Fibroblast of the aortic adventitia (primary cell): ENCODE measurements around the gene RAB40B. TPM values are rescaled to one million over a fixed set of nuclear protein-coding genes. Genes with fewer than 3 reads are reported as not detected.
"Not testable (repeated sequence)": the region's sequence is repeated elsewhere in the genome, so short reads cannot be mapped to it uniquely, and the experiment has no call there.

Experiments used
- DNase-seq: peaks from one replicate; pipeline ENCODE4 v3.0.0-alpha.2; 2010; ENCODE audit warnings: low read depth
- H3K4me3 ChIP-seq: 2 replicates; pipeline ENCODE4 v1.5.1; 2011; ENCODE audit warnings: low read depth, mild to moderate bottlenecking, control low read depth, low read length, moderate library complexity
- total RNA-seq: library from RNA; depleted of rRNA; stranded (reverse); fragments of >200 nt; gene quantifications from 2 replicates; pipeline ENCODE4 v1.2.3, GENCODE V29; 2012; ENCODE audit warnings: low replicate concordance
- TF ChIP-seq, protein P1 (sequence below): IDR thresholded peaks from 2 replicates; pipeline ENCODE4 v1.5.1; 2011; ENCODE audit warnings: mild to moderate bottlenecking, low read length, control low read depth, inconsistent platforms; ENCODE audit not compliant: insufficient read depth

Gene RAB40B, protein sequence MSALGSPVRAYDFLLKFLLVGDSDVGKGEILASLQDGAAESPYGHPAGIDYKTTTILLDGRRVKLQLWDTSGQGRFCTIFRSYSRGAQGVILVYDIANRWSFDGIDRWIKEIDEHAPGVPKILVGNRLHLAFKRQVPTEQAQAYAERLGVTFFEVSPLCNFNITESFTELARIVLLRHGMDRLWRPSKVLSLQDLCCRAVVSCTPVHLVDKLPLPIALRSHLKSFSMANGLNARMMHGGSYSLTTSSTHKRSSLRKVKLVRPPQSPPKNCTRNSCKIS
- total RNA-seq, result 8.4 and 8.5 TPM in 2 replicates

DNA sequence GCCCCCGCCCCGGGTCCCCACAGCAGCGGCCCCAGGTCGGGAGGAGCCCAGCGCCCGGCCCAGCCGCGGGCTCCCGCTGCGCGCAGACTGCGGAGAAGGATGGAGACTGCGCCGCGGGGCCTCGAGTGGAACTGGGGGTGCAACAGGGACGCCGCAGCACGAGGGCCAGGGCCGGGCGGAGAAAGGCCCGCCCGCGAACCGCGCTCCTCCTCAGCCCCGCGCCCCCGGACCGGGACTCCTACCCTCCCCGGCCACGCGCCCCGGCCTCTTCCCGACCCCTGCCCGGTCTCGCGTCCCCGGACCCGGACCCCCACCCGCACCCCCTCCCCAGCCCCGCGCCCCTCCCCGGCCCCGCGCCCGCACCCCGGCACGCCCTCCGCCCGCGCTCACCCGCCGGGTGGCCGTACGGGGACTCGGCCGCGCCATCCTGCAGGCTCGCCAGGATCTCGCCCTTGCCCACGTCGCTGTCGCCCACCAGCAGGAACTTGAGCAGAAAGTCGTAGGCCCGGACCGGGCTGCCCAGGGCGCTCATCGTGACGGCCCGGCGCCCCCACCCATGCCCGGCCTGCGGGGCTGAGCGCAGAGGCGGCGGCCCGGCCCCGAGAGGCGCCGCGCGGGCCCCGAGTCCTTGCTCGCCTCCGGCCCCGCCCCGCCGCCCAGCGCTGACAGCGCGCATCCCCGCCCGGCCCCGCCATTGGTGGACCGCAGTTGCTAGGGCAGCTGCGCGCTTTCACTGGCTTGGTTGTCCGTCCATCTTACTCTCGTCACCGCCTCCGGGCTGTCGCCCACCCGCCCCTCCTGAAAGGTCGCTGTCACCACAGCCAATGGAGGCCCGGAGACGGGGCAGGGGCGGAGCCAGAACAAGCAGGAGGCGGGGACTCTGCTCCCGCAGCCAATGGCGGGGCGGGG is at the start of gene RAB40B:
Gene RAB40B, minus strand, starts transcription at position 634 of the 909 bp plus-strand sequence. Its CDS starts 102 bp downstream, at position 532.
- DNase-seq, result peak; percentile 98
- TF ChIP-seq, protein P1, sequence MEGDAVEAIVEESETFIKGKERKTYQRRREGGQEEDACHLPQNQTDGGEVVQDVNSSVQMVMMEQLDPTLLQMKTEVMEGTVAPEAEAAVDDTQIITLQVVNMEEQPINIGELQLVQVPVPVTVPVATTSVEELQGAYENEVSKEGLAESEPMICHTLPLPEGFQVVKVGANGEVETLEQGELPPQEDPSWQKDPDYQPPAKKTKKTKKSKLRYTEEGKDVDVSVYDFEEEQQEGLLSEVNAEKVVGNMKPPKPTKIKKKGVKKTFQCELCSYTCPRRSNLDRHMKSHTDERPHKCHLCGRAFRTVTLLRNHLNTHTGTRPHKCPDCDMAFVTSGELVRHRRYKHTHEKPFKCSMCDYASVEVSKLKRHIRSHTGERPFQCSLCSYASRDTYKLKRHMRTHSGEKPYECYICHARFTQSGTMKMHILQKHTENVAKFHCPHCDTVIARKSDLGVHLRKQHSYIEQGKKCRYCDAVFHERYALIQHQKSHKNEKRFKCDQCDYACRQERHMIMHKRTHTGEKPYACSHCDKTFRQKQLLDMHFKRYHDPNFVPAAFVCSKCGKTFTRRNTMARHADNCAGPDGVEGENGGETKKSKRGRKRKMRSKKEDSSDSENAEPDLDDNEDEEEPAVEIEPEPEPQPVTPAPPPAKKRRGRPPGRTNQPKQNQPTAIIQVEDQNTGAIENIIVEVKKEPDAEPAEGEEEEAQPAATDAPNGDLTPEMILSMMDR, result no peak
- peak within 1 kb of the TSS; percentile 77 for H3K4me3 ChIP-seq

DNA sequence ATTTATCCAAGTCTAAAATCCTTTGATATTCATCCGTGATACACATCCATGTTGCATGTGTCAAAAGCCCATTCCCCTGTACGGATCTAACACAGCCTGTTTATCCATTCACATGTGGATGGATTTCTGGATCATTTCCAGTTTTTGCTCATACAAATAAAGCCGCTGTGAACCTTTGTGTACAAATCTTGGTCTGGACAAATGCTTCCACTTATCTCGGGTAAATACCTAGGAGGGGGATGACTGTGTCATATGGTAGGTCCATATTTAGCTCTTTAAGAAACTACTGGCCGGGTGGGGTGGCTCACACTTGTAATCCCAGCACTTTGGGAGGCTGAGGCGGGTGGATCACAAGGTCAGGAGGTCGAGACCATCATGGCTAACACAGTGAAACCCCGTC is 47.0 kb upstream of the RAB40B start:
- no peak for DNase-seq
- TF ChIP-seq, protein P1, result no peak
- H3K4me3 ChIP-seq, result no peak overlapping the region

DNA sequence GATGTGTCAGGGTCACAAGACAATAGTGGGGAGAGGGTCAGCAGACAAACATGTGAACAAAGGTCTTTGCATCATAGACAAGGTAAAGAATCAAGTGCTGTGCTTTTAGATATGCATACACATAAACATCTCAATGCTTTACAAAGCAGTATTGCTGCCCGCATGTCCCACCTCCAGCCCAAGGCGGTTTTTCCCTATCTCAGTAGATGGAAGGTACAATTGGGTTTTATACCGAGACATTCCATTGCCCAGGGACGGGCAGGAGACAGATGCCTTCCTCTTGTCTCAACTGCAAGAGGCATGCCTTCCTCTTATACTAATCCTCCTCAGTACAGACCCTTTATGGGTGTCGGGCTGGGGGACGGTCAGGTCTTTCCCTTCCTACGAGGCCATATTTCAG is 46.2 kb upstream of the RAB40B start:
- not testable (repeated sequence) for DNase-seq, H3K4me3 ChIP-seq

DNA sequence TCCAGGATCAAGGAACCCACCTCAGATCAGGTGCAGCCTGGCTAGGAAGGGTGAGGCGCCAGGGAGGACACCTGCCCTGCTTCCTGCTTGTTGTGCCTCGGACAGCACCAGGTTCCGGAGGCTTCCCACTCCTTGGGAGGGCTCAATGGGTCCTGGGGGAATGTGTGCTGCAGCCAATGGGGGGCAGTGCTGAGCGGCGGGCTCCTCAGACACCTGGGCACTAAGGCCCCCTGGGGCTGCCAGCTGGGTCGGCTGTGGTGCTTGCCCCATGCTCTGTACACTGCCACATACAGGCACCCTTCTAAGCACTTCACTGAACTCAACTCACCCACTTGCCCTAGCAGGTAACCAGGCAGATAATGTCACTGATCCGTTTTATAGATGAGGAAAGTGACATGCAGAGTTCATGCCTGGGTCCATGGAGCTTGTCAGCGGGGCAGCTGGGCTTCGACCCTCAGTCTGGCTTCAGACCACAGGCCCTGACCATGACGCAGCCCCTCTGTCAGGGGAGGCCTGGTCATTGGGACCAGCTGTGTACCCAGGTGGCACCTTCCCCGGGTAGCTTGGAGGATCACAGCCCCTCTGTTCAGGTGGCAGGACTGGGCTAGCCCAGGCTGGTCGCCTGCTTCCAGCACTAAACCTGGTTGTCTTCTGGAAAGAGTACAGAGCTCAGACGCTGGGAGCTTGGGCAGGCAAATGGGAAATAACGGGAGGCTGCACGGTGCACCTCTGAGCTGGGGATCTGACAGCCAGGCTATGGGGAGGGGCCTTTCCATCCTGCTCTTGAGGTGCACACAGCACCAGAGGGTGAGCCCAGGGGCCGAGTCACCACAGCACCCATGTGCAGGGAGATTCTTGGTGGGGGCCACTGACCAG is 45.1 kb upstream of the RAB40B start:
- no peak for DNase-seq
- TF ChIP-seq, protein P1, result no peak
- H3K4me3 ChIP-seq, result no peak overlapping the region

DNA sequence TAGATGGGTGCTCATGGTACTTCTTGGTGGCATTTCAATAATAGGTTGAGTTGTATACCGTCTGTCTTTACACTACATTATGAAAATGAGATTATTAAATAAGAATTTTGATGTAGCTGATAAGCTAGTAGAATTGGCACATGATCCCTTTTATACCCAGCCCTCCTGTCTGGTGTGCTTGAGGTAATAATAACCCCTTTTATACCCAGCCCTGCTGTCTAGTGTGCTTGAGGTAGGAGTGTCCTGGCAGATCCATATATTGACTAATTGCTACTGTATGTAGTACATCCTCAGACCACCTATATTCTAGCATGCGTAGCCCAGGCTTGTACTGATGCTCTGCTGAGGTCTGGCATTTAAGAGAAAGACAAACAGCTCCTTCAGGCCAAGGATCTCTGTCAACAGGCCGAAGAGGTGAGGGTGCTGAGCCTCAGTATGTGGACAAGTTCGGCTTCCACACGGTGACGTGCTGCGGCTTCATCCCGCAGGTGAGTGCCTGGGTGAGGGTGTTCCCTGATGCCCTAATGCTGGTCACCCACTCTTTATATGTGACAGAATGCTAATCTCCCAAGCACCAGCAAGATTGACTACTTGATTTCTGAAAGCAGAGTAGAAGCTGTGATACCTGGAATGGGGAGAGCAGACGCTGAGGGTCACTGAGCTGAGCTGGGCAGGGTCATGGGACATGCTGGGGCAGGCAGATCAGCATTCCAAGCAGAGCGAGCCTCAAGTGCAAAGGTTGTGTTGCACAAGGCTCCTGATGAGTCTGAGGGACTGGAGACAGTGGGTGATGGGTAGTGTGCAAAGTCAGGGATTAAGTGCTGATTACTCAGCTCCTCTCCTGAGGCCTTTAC is 42.6 kb upstream of the RAB40B start:
- TF ChIP-seq, protein P1, result no peak
- H3K4me3 ChIP-seq, result no peak overlapping the region
- DNase-seq, result peak; percentile 18

DNA sequence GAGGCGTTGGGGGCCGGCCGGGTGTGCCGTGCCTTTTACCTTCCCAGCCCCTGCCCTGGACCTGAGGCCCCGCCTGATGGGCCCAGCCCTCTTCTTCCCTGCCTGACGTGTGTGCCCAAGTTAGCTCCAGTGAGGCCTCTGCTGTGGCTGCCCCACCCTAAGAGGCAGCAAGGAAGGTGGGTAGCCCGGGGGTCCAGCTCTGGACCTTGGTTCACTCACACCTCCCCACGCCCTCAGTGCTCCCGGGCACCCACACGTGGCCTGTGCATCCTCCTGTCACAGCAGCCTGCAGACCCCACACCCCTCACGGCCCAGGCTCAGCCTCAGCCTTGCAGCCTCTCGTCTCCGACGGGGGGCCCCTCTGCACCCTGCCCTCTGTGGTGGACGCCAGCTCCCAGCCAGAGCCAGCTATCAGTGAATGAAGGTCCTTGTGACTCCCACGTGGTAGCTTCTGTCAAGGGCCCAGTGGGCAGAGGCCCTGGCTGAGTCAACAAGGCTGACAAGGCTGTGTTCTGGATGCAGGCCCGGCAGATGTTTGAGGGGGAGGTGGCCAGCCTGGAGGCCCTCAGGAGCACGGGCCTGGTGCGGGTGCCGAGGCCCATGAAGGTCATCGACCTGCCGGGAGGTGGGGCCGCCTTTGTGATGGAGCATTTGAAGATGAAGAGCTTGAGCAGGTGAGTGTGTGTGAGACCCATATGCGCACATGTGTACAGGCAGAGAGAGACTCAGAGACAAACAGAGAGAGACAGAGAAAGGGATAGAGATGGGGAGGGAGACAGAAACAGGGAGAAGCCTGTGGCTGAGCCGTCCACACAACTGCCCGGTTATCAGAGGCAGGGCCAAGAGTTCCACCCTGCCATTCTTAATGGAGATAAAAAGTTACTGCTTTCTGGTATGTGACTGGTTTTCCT is 39.7 kb upstream of the RAB40B start:
- DNase-seq, result no peak
- TF ChIP-seq, protein P1, result no peak
- no peak overlapping the region for H3K4me3 ChIP-seq
